CD4-positive, alpha-beta T cell (primary cell): ENCODE data around the gene C10orf95. TPM values are rescaled to one million over a fixed set of nuclear protein-coding genes. Genes with fewer than 3 reads are reported as not detected.
A peak's percentile ranks its signal among the peaks of the same experiment; 100 is the strongest.

ENCODE experiments used
- ATAC-seq: fragments of 200-7000 bp; cut with Tn5 transposase; one replicate; pipeline ENCODE4 v1.10.0; 2022; ENCODE audit warnings: mild to moderate bottlenecking; ENCODE audit not compliant: poor library complexity
- CTCF ChIA-PET: fragments of 350-600 bp; sonication (Branson Sonifier 250); formaldehyde crosslinking; loops from one replicate; lab custom pipeline; 2021; ENCODE audit warnings: antibody characterized with exemption, inconsistent platforms; lab: Charles Lee
- POLR2A ChIA-PET: fragments of 350-600 bp; sonication (Branson Sonifier 250); formaldehyde crosslinking; loops from one replicate; lab custom pipeline; 2021; ENCODE audit warnings: antibody characterized with exemption, inconsistent platforms; lab: Charles Lee
- DNase-seq, 14 experiments: peaks; one replicate each; pipeline ENCODE4 v3.0.0-alpha.2; 2013 to 2020; ENCODE audit warnings: mixed read lengths in 2 of 14
- H3K27ac ChIP-seq, 2 donors: one replicate each; pipeline versions ENCODE4 v1.5.1 to v1.7.0; 2013; ENCODE audit warnings: low read length in 2 of 2, low read depth in 1 of 2, mild to moderate bottlenecking in 1 of 2
- H3K27me3 ChIP-seq, 2 experiments: 1 replicate in 1 of 2; 2 replicates in 1 of 2; pipeline versions ENCODE4 v1.6.1 to v1.7.0; 2013; ENCODE audit warnings: low read length in 2 of 2, control low read depth in 1 of 2, mild to moderate bottlenecking in 1 of 2, moderate library complexity in 1 of 2; ENCODE audit not compliant: insufficient read depth in 2 of 2, control insufficient read depth in 1 of 2
- H3K36me3 ChIP-seq: one replicate; pipeline ENCODE4 v1.6.1; 2013; ENCODE audit warnings: low read length, control low read depth; ENCODE audit not compliant: insufficient read depth
- H3K4me1 ChIP-seq: one replicate; pipeline ENCODE4 v1.6.1; 2013; ENCODE audit warnings: low read length, control low read depth; ENCODE audit not compliant: insufficient read depth
- H3K4me3 ChIP-seq: one replicate; pipeline ENCODE4 v1.5.1; 2013; ENCODE audit warnings: mild to moderate bottlenecking, low read length, moderate library complexity
- H3K9me3 ChIP-seq, 2 experiments: 1 replicate in 1 of 2; 2 replicates in 1 of 2; pipeline versions ENCODE4 v1.6.1 to v1.7.0; 2013; ENCODE audit warnings: low read length in 2 of 2, mild to moderate bottlenecking in 2 of 2, control low read depth in 1 of 2, moderate library complexity in 1 of 2; ENCODE audit not compliant: control insufficient read depth in 1 of 2, insufficient read depth in 1 of 2
- H3K27ac Mint-ChIP-seq: one replicate; pipeline ENCODE4 v1.8.0; 2020; ENCODE audit warnings: mixed read lengths
- H3K27me3 Mint-ChIP-seq: one replicate; pipeline ENCODE4 v1.8.0; 2021; ENCODE audit warnings: mixed read lengths
- H3K36me3 Mint-ChIP-seq: one replicate; pipeline ENCODE4 v1.8.0; 2021; ENCODE audit warnings: low read depth, mixed read lengths
- H3K4me1 Mint-ChIP-seq: one replicate; pipeline ENCODE4 v1.8.0; 2021; ENCODE audit warnings: low read depth, mixed read lengths
- H3K4me3 Mint-ChIP-seq: one replicate; pipeline ENCODE4 v1.8.0; 2020; ENCODE audit warnings: mild to moderate bottlenecking, mixed read lengths
- H3K9me3 Mint-ChIP-seq: one replicate; pipeline ENCODE4 v1.8.0; 2020; ENCODE audit warnings: mixed read lengths
- intact Hi-C, 2 experiments: fragments of 100-400 bp; cut with DNase I in 1 of 2; cut with micrococcal nuclease in 1 of 2; formaldehyde crosslinking; loops; one replicate each; pipeline versions ENCODE4 v1.15.1 to v1.9.0; 2023 to 2025; cut with DNase I, micrococcal nuclease
- total RNA-seq, 174 experiments: library from RNA in 2 of 174; stranded (reverse) in 2 of 174; gene quantifications; one replicate each; pipeline ENCODE4 v1.2.3 and lab custom pipeline; 2021 to 2026
- TF ChIP-seq, protein P1 (sequence below): fragments of 200-600 bp; IDR thresholded peaks from one replicate; pipeline ENCODE4 v1.8.0; 2022; ENCODE audit warnings: antibody characterized with exemption, mild to moderate bottlenecking

The C10orf95 gene
- total RNA-seq, 2 experiments from 2014 or later = 0.16 to 0.28 TPM

GRCh38 chr10:102422545-102423129, 28.7 kb downstream of the C10orf95 start:
- DNase-seq (peak in 9 of 14 experiments; percentile 35 to 75 (median 56)), ATAC-seq (no peak)
- peaks cover 40% of the 10 kb centered on the region for H3K4me1 Mint-ChIP-seq
- H3K27ac Mint-ChIP-seq = peak overlapping the region; percentile 82
- Histone ChIP-seq H3K36me3 (peaks cover 18% of the 10 kb centered on the region), H3K4me3 (peak overlapping the region; percentile 83), H3K9me3 (peaks cover 0 to 4% of the 10 kb centered on the region in 2 experiments), H3K4me1 (peaks cover 47% of the 10 kb centered on the region), H3K27me3 (peaks cover 9% of the 10 kb centered on the region in 2 experiments), H3K27ac (peak overlapping the region; percentile 65 to 68)
- no peaks in the 10 kb centered on the region for H3K9me3 Mint-ChIP-seq
- intact Hi-C loops = loop anchor here in 1 of 2 experiments (2.0 to 5.0 kb wide), 2 partner anchors 50 to 80 kb away; partner anchors contain the start of genes ACTR1A and SUFU
- CTCF ChIA-PET = interaction anchor here (0.7 to 3.9 kb wide), 11 partner anchors 10 to 192 kb away, joined by 3 to 26 read pairs (median 7); partner anchors contain the start of genes C10orf95 and NFKB2
- H3K36me3 Mint-ChIP-seq = peaks cover 33% of the 10 kb centered on the region
- H3K27me3 Mint-ChIP-seq = peaks cover 12% of the 10 kb centered on the region
- H3K4me3 Mint-ChIP-seq = peak overlapping the region; percentile 99
- TF ChIP-seq, protein P1, sequence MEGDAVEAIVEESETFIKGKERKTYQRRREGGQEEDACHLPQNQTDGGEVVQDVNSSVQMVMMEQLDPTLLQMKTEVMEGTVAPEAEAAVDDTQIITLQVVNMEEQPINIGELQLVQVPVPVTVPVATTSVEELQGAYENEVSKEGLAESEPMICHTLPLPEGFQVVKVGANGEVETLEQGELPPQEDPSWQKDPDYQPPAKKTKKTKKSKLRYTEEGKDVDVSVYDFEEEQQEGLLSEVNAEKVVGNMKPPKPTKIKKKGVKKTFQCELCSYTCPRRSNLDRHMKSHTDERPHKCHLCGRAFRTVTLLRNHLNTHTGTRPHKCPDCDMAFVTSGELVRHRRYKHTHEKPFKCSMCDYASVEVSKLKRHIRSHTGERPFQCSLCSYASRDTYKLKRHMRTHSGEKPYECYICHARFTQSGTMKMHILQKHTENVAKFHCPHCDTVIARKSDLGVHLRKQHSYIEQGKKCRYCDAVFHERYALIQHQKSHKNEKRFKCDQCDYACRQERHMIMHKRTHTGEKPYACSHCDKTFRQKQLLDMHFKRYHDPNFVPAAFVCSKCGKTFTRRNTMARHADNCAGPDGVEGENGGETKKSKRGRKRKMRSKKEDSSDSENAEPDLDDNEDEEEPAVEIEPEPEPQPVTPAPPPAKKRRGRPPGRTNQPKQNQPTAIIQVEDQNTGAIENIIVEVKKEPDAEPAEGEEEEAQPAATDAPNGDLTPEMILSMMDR = peak; percentile 44
- POLR2A ChIA-PET = interaction anchor here (0.9 to 5.6 kb wide), 14 partner anchors 8 to 604 kb away, joined by 3 to 94 read pairs (median 22); partner anchors contain the start of genes ACTR1A, C10orf95, CUEDC2 and NFKB2

DNA sequence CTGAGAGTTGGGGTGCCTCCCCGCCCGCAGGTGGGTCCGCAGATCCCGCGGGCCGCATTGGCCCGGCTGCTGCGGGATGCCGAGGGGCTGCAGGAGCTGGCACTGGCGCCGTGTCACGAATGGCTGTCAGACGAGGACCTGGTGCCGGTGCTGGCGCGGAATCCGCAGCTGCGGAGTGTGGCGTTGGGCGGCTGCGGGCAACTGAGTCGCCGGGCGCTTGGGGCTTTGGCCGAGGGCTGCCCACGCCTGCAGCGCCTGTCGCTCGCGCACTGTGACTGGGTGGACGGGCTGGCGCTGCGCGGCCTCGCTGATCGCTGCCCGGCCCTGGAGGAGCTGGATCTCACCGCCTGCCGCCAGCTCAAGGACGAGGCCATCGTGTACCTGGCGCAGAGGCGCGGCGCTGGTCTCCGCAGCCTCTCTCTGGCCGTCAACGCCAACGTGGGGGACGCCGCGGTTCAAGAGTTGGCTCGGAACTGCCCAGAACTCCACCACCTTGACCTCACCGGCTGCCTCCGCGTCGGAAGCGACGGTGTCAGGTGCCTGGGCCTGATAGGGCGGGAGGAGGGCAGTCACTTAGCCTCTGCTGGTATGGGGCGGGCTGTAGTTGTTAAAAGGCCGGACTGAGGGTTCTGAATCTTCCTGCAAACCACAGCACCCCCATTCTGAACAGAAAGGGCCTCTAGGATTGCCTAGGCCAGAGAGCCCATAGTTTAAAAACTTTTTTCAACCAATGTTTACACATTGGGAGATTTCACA, 29.4 kb downstream of the C10orf95 start:
- peak overlapping the region; percentile 83 for H3K4me3 ChIP-seq
- peaks cover 0 to 4% of the 10 kb centered on the region in 2 experiments for H3K9me3 ChIP-seq
- DNase-seq (peak in 4 of 14 experiments; percentile 23 to 65 (median 52)), ATAC-seq (peak; percentile 8)
- Mint-ChIP-seq H3K9me3 (no peaks in the 10 kb centered on the region), H3K27me3 (peaks cover 19% of the 10 kb centered on the region), H3K4me3 (peak overlapping the region; percentile 99), H3K27ac (peak overlapping the region; percentile 82), H3K36me3 (peaks cover 33% of the 10 kb centered on the region), H3K4me1 (peaks cover 35% of the 10 kb centered on the region)
- CTCF ChIA-PET = interaction anchor here (1.0 to 3.9 kb wide), 10 partner anchors 9 to 191 kb away, joined by 3 to 26 read pairs (median 10); partner anchors contain the start of genes C10orf95, CUEDC2 and NFKB2
- H3K36me3 ChIP-seq = peaks cover 18% of the 10 kb centered on the region
- TF ChIP-seq, protein P1 = no peak
- peaks cover 9 to 16% of the 10 kb centered on the region in 2 experiments for H3K27me3 ChIP-seq
- peak overlapping the region; percentile 65 to 68 for H3K27ac ChIP-seq
- intact Hi-C loops = loop anchor here (1.0 to 5.0 kb wide), 6 partner anchors 10 to 80 kb away; partner anchors contain the start of genes CUEDC2 (in 2 of the 2), ACTR1A (in 1 of the 2), NFKB2 (in 1 of the 2) and SUFU (in 1 of the 2)
- POLR2A ChIA-PET = interaction anchor here (0.8 to 5.6 kb wide), 19 partner anchors 8 to 604 kb away, joined by 3 to 94 read pairs (median 10); partner anchors contain the start of genes ACTR1A, C10orf95, CUEDC2 and NFKB2
- peaks cover 47% of the 10 kb centered on the region for H3K4me1 ChIP-seq

GRCh38 chr10:102421507-102421756, 29.9 kb downstream of the C10orf95 start:
- ChIA-PET POLR2A (interaction anchor here (0.8 to 5.6 kb wide), 18 partner anchors 9 to 603 kb away, joined by 3 to 94 read pairs (median 13); partner anchors contain the start of genes ACTR1A, C10orf95, CUEDC2 and NFKB2), CTCF (interaction anchor here (0.7 to 3.9 kb wide), 11 partner anchors 8 to 191 kb away, joined by 3 to 26 read pairs (median 7); partner anchors contain the start of genes C10orf95, CUEDC2, NFKB2 and SUFU)
- peaks cover 20% of the 10 kb centered on the region for H3K27me3 Mint-ChIP-seq
- peak overlapping the region; percentile 99 for H3K4me3 Mint-ChIP-seq
- peak overlapping the region; percentile 97 for H3K27ac Mint-ChIP-seq
- DNase-seq (no peak), ATAC-seq (no peak)
- peaks cover 18% of the 10 kb centered on the region for H3K36me3 ChIP-seq
- intact Hi-C loops = loop anchor here (1.0 to 5.0 kb wide), 5 partner anchors 11 to 81 kb away; partner anchors contain the start of genes CUEDC2 (in 2 of the 2), ACTR1A (in 1 of the 2), NFKB2 (in 1 of the 2) and SUFU (in 1 of the 2)
- H3K36me3 Mint-ChIP-seq = peaks cover 31% of the 10 kb centered on the region
- H3K4me3 ChIP-seq = peak overlapping the region; percentile 83
- H3K27me3 ChIP-seq = peaks cover 12 to 21% of the 10 kb centered on the region in 2 experiments
- H3K4me1 Mint-ChIP-seq = peaks cover 34% of the 10 kb centered on the region
- H3K27ac ChIP-seq = peak overlapping the region in 1 of 2 donors; percentile 65
- peaks cover 47% of the 10 kb centered on the region for H3K4me1 ChIP-seq
- no peaks in the 10 kb centered on the region for H3K9me3 Mint-ChIP-seq
- TF ChIP-seq, protein P1 = no peak
- H3K9me3 ChIP-seq = peaks cover 0 to 8% of the 10 kb centered on the region in 2 experiments
